ENCODE results near the gene MYRFL. TPM values are rescaled to one million over a fixed set of nuclear protein-coding genes. Genes with fewer than 3 reads are reported as not detected.
"Not testable (repeated sequence)": the region's sequence is repeated elsewhere in the genome, so short reads cannot be mapped to it uniquely, and the experiment has no call there.

MYRFL gene
- total RNA-seq, 2 experiments from 2014 or later: not detected

GRCh38 chr12:69851976-69852375 lies 26.9 kb downstream of the MYRFL start:
- Mint-ChIP-seq H3K4me3 (no peak overlapping the region), H3K36me3 (no peaks in the 10 kb centered on the region), H3K27me3 (peaks cover 5% of the 10 kb centered on the region), H3K9me3 (peaks cover 13% of the 10 kb centered on the region), H3K4me1 (ENCODE audit: low read depth) (no peaks in the 10 kb centered on the region), H3K27ac (no peak overlapping the region)
- POLR2A ChIA-PET: no interaction called here
- DNase-seq: no peak
- CTCF ChIA-PET: no interaction called here
- intact Hi-C loops (cut with micrococcal nuclease): no loop called here

GRCh38 chr12:69853176-69853961 lies 28.3 kb downstream of the MYRFL start:
- CTCF ChIA-PET; DNase-seq; intact Hi-C loops (cut with micrococcal nuclease); H3K27me3 Mint-ChIP-seq; H3K36me3 Mint-ChIP-seq; H3K27ac Mint-ChIP-seq; H3K4me1 Mint-ChIP-seq (ENCODE audit: low read depth); H3K4me3 Mint-ChIP-seq; POLR2A ChIA-PET: not testable (repeated sequence)
- peaks cover 13% of the 10 kb centered on the region for H3K9me3 Mint-ChIP-seq

- no peak for DNase-seq
- Mint-ChIP-seq H3K4me1 (ENCODE audit: low read depth) (no peaks in the 10 kb centered on the region), H3K9me3 (no peaks in the 10 kb centered on the region), H3K27ac (no peak overlapping the region), H3K4me3 (no peak overlapping the region), H3K27me3 (peaks cover 7% of the 10 kb centered on the region), H3K36me3 (no peaks in the 10 kb centered on the region)
- CTCF ChIA-PET: no interaction called here
- intact Hi-C loops (cut with micrococcal nuclease): no loop called here
- POLR2A ChIA-PET: no interaction called here
Observed at GRCh38 chr12:69866698-69867097, 41.7 kb downstream of the MYRFL start.

- ChIA-PET CTCF (interaction anchor here (2.3 kb wide), 1 partner anchor 10 kb away, joined by 6 read pairs; no protein-coding TSS in a partner anchor), POLR2A (no interaction called here)
- Mint-ChIP-seq H3K27me3 (peaks cover 7% of the 10 kb centered on the region), H3K9me3 (no peaks in the 10 kb centered on the region), H3K4me3 (no peak overlapping the region), H3K36me3 (no peaks in the 10 kb centered on the region), H3K27ac (no peak overlapping the region), H3K4me1 (ENCODE audit: low read depth) (no peaks in the 10 kb centered on the region)
- intact Hi-C loops (cut with micrococcal nuclease): no loop called here
- DNase-seq: no peak
Observed at GRCh38 chr12:69868695-69869094, 43.7 kb downstream of the MYRFL start.

GRCh38 chr12:69872804-69873203 lies 47.8 kb downstream of the MYRFL start:
- Mint-ChIP-seq H3K36me3 (no peaks in the 10 kb centered on the region), H3K4me1 (ENCODE audit: low read depth) (no peaks in the 10 kb centered on the region), H3K9me3 (no peaks in the 10 kb centered on the region), H3K27me3 (peaks cover 9% of the 10 kb centered on the region), H3K4me3 (no peak overlapping the region), H3K27ac (no peak overlapping the region)
- intact Hi-C loops (cut with micrococcal nuclease): no loop called here
- ChIA-PET CTCF (interaction anchor here (0.6 kb wide), 1 partner anchor 704 kb away, joined by 4 read pairs; no protein-coding TSS in a partner anchor), POLR2A (no interaction called here)
- DNase-seq: no peak

GRCh38 chr12:69873429-69873828 lies 48.4 kb downstream of the MYRFL start:
- POLR2A ChIA-PET: no interaction called here
- no peaks in the 10 kb centered on the region for H3K4me1 Mint-ChIP-seq (ENCODE audit: low read depth)
- H3K27ac Mint-ChIP-seq: no peak overlapping the region
- intact Hi-C loops (cut with micrococcal nuclease): no loop called here
- H3K9me3 Mint-ChIP-seq: no peaks in the 10 kb centered on the region
- peaks cover 9% of the 10 kb centered on the region for H3K27me3 Mint-ChIP-seq
- DNase-seq: no peak
- H3K36me3 Mint-ChIP-seq: no peaks in the 10 kb centered on the region
- CTCF ChIA-PET: no interaction called here
- H3K4me3 Mint-ChIP-seq: no peak overlapping the region

GRCh38 chr12:69874606-69875005 lies 49.6 kb downstream of the MYRFL start:
- no peak for DNase-seq
- Mint-ChIP-seq H3K27ac (no peak overlapping the region), H3K4me1 (ENCODE audit: low read depth) (peaks cover 7% of the 10 kb centered on the region), H3K27me3 (peaks cover 15% of the 10 kb centered on the region), H3K36me3 (no peaks in the 10 kb centered on the region), H3K9me3 (no peaks in the 10 kb centered on the region), H3K4me3 (no peak overlapping the region)
- intact Hi-C loops (cut with micrococcal nuclease): no loop called here
- POLR2A ChIA-PET: no interaction called here
- CTCF ChIA-PET: interaction anchor here (0.7 kb wide), 1 partner anchor 258 kb away, joined by 3 read pairs; no protein-coding TSS in a partner anchor

GRCh38 chr12:69875416-69875935 lies 50.4 kb downstream of the MYRFL start:
- Mint-ChIP-seq H3K9me3 (no peaks in the 10 kb centered on the region), H3K4me1 (ENCODE audit: low read depth) (peaks cover 7% of the 10 kb centered on the region), H3K27ac (no peak overlapping the region), H3K4me3 (no peak overlapping the region), H3K36me3 (no peaks in the 10 kb centered on the region), H3K27me3 (peaks cover 14% of the 10 kb centered on the region)
- intact Hi-C loops (cut with micrococcal nuclease): no loop called here
- CTCF ChIA-PET: no interaction called here
- no peak for DNase-seq
- POLR2A ChIA-PET: no interaction called here

GRCh38 chr12:69879007-69879960 lies 54.3 kb downstream of the MYRFL start:
- DNase-seq: peak; percentile 72
- Mint-ChIP-seq H3K27me3 (peaks cover 15% of the 10 kb centered on the region), H3K27ac (no peak overlapping the region), H3K4me3 (peak overlapping the region; percentile 7), H3K36me3 (no peaks in the 10 kb centered on the region), H3K4me1 (ENCODE audit: low read depth) (peaks cover 7% of the 10 kb centered on the region), H3K9me3 (no peaks in the 10 kb centered on the region)
- intact Hi-C loops (cut with micrococcal nuclease): loop anchor here (1.0 to 2.0 kb wide), 2 partner anchors 698 to 851 kb away; no protein-coding TSS in a partner anchor
- POLR2A ChIA-PET: no interaction called here
- CTCF ChIA-PET: interaction anchor here (0.5 to 4.9 kb wide), 23 partner anchors 9 to 850 kb away, joined by 3 to 41 read pairs (median 4); no protein-coding TSS in a partner anchor

GRCh38 chr12:69880571-69880970 lies 55.5 kb downstream of the MYRFL start:
- no peak overlapping the region for H3K27ac Mint-ChIP-seq
- DNase-seq: no peak
- POLR2A ChIA-PET: no interaction called here

GRCh38 chr12:69881771-69882170 lies 56.7 kb downstream of the MYRFL start:
- no peak overlapping the region for H3K27ac Mint-ChIP-seq
- ChIA-PET POLR2A (no interaction called here), CTCF (interaction anchor here (0.6 to 1.3 kb wide), 5 partner anchors 19 to 1150 kb away, joined by 3 to 5 read pairs (median 4); no protein-coding TSS in a partner anchor)
- peaks cover 7% of the 10 kb centered on the region for H3K4me1 Mint-ChIP-seq (ENCODE audit: low read depth)
- peaks cover 10% of the 10 kb centered on the region for H3K27me3 Mint-ChIP-seq
- no peaks in the 10 kb centered on the region for H3K36me3 Mint-ChIP-seq
- no peak overlapping the region for H3K4me3 Mint-ChIP-seq
- no peak for DNase-seq
- intact Hi-C loops (cut with micrococcal nuclease): no loop called here
- H3K9me3 Mint-ChIP-seq: no peaks in the 10 kb centered on the region

More at GRCh38 chr12:69880571-69880970, 55.5 kb downstream of the MYRFL start:
- H3K4me3 Mint-ChIP-seq: no peak overlapping the region
- H3K36me3 Mint-ChIP-seq: no peaks in the 10 kb centered on the region
- H3K27me3 Mint-ChIP-seq: peaks cover 15% of the 10 kb centered on the region
- peaks cover 7% of the 10 kb centered on the region for H3K4me1 Mint-ChIP-seq (ENCODE audit: low read depth)
- intact Hi-C loops (cut with micrococcal nuclease): no loop called here
- H3K9me3 Mint-ChIP-seq: no peaks in the 10 kb centered on the region
- CTCF ChIA-PET: interaction anchor here (1.2 to 4.9 kb wide), 5 partner anchors 22 to 848 kb away, joined by 4 to 41 read pairs (median 18); no protein-coding TSS in a partner anchor

- H3K36me3 Mint-ChIP-seq: no peaks in the 10 kb centered on the region
- H3K4me1 Mint-ChIP-seq (ENCODE audit: low read depth): peaks cover 2% of the 10 kb centered on the region
- intact Hi-C loops (cut with micrococcal nuclease): no loop called here
- no peak overlapping the region for H3K27ac Mint-ChIP-seq
- POLR2A ChIA-PET: no interaction called here
- no peak overlapping the region for H3K4me3 Mint-ChIP-seq
- peaks cover 1% of the 10 kb centered on the region for H3K27me3 Mint-ChIP-seq
- DNase-seq: no peak
- no peaks in the 10 kb centered on the region for H3K9me3 Mint-ChIP-seq
- CTCF ChIA-PET: interaction anchor here (0.6 to 2.3 kb wide), 4 partner anchors 12 to 835 kb away, joined by 3 to 11 read pairs (median 4); no protein-coding TSS in a partner anchor
Observed at GRCh38 chr12:69884386-69884785, 59.4 kb downstream of the MYRFL start.
